ENCODE data around the gene ANKRD44.

- TF ChIP-seq GATA2 (IDR thresholded peaks at IDR 0.05; ENCODE audit: low read depth, low read length) (no peak), GATA3 (IDR thresholded peaks at IDR 0.05; ENCODE audit: low read depth, low read length) (no peak)
These were observed 275.6 kb downstream of the ANKRD44 start for GRCh38 chr2:197035002-197035401.
